Osteocyte (in vitro differentiated cells): ENCODE data around the gene TFR2. TPM values are rescaled to one million over a fixed set of nuclear protein-coding genes. Genes with fewer than 3 reads are reported as not detected.

Source experiments
- DNase-seq: peaks from one replicate; pipeline ENCODE4 v3.0.0; 2021; ENCODE audit warnings: mixed read lengths; ENCODE audit not compliant: unreplicated experiment; ENCODE audit errors: extremely low spot score
- H3K27ac Mint-ChIP-seq: one replicate; pipeline ENCODE4 v1.8.0; 2021; ENCODE audit warnings: mild to moderate bottlenecking, mixed read lengths; ENCODE audit not compliant: unreplicated experiment
- H3K27me3 Mint-ChIP-seq: one replicate; pipeline ENCODE4 v1.8.0; 2021; ENCODE audit warnings: mixed read lengths; ENCODE audit not compliant: unreplicated experiment
- H3K36me3 Mint-ChIP-seq: one replicate; pipeline ENCODE4 v1.8.0; 2021; ENCODE audit warnings: mixed read lengths; ENCODE audit not compliant: unreplicated experiment
- H3K4me1 Mint-ChIP-seq: one replicate; pipeline ENCODE4 v1.8.0; 2021; ENCODE audit warnings: mixed read lengths; ENCODE audit not compliant: unreplicated experiment
- H3K4me3 Mint-ChIP-seq: one replicate; pipeline ENCODE4 v1.8.0; 2021; ENCODE audit warnings: mild to moderate bottlenecking, moderate library complexity, mixed read lengths; ENCODE audit not compliant: unreplicated experiment
- H3K9me3 Mint-ChIP-seq: one replicate; pipeline ENCODE4 v1.8.0; 2021; ENCODE audit warnings: mixed read lengths; ENCODE audit not compliant: unreplicated experiment
- CTCF ChIP-seq: fragments of 200-600 bp; sonication (generic); IDR thresholded peaks from 2 replicates; pipeline ENCODE4 v1.5.0; 2021; ENCODE audit warnings: antibody characterized with exemption, mild to moderate bottlenecking, moderate library complexity
- total RNA-seq: library from RNA; stranded (reverse); gene quantifications from 2 replicates; pipeline ENCODE4 v1.2.1, GENCODE V29; 2021

The TFR2 gene
- total RNA-seq, 1 donor from 2014 or later, result 0.19 TPM

DNA sequence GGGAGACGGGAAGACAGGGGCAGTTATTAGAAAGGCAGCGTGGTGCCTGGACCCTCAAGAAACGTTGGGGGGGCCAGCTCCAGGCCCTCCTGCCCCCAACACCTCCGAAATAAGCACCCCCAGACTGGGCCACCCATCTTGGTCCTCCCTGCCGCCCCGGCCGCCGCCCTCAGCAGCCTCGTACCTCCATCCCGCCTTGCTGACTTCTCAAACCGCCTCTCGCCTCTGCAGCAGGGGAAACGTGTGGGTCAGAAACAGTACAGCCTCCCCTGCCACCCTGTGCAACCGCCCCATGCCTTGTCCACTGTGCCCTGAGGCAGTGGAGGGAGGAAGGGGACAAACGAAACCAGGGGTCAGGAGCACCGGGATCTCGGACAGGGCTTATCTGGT is 45.5 kb upstream of the TFR2 start:
- Mint-ChIP-seq H3K27ac (no peak overlapping the region), H3K36me3 (peaks cover 19% of the 10 kb centered on the region), H3K9me3 (no peaks in the 10 kb centered on the region), H3K4me3 (no peak overlapping the region), H3K27me3 (no peaks in the 10 kb centered on the region), H3K4me1 (peaks cover 15% of the 10 kb centered on the region)
- DNase-seq, result no peak
- no peak for TF ChIP-seq CTCF

DNA sequence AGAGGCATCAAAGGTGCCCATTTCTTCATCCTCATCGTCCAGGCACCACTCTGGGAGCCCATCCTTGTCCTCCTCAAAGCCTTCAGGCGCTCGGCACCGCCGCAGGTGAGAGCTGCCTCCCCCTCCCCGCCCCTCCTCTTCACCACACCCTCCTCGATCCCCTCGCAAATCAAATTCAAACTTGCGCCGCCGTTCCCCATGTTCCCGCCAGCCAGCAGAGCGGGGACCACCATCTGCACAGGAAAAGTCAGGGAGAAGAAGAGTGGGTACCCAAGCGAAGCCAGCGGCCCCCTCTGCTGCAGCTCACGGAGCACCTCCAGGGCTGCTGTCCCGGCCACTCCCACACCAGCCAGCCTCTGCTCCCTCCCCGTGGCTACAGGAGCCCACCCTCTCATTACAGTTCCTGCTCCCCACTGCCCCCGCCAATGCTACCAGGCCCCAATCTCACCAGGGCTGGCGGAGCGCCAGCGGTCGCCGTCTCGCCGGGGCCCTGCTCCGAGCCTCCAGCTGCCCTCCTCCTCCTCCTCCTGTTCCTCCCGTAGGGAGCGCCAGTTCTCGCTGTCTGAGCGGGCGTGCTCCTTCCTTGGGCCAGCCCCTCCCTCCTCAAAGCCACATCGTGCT is 45.0 kb upstream of the TFR2 start:
- TF ChIP-seq CTCF, result no peak
- Mint-ChIP-seq H3K27ac (no peak overlapping the region), H3K36me3 (peaks cover 21% of the 10 kb centered on the region), H3K4me3 (no peak overlapping the region), H3K9me3 (no peaks in the 10 kb centered on the region), H3K27me3 (no peaks in the 10 kb centered on the region), H3K4me1 (peaks cover 10% of the 10 kb centered on the region)
- no peak for DNase-seq

DNA sequence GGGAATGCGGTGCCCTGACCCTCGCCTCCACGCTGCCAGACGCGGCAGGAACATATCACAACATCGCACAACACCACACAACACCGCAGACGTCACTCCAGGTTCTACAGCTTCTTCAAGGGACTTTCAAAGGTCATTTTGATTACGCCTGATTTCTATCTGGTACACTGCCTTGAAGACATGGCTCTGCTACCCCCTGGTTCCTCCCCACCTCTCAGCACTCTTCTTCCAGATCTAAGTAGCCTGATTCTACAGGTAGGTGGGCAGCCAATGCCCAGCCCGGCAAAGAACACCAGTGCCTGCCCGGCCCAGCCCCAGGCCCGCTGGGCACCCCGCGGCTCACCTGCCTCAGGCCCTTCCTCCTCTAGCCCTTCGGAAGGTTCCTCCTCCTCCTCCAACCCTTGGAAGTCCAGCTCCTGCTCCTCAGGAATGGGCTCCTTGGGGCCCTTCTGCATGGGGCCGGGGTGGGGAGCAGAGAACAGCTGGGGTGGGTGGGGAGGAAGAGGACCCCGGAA is 44.3 kb upstream of the TFR2 start:
- Mint-ChIP-seq H3K9me3 (no peaks in the 10 kb centered on the region), H3K36me3 (peaks cover 21% of the 10 kb centered on the region), H3K27ac (no peak overlapping the region), H3K27me3 (no peaks in the 10 kb centered on the region), H3K4me3 (no peak overlapping the region), H3K4me1 (peaks cover 8% of the 10 kb centered on the region)
- DNase-seq, result no peak
- TF ChIP-seq CTCF, result no peak

DNA sequence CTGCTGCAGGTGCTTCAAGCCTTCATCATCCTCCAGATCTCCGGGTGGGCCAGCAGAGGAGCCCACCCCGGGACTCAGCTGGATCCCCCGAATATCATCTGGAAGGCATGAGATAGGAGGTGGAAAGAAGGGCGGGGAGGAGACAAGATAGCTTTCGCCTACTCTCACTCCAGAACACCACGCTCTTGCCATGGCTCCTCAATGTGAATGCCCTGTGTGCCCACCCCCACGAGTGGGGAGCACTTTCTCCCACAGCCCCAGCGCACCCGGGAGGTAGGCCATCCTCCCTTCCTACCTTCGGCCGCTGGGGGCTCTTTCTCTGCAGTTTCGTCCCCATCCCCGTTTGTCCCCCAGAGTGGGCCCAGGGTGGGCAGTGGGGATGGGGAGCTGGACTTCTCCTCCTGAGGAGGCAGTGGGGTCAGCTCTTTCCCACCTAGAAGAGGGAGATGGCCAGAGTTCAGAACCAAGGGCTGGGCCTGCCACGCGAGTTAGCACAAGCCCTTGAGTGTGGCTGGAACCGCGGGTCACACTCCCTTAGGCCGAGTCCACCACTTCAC is 43.8 kb upstream of the TFR2 start:
- Mint-ChIP-seq H3K4me1 (peaks cover 11% of the 10 kb centered on the region), H3K9me3 (no peaks in the 10 kb centered on the region), H3K27me3 (no peaks in the 10 kb centered on the region), H3K4me3 (no peak overlapping the region), H3K36me3 (peaks cover 21% of the 10 kb centered on the region), H3K27ac (no peak overlapping the region)
- no peak for TF ChIP-seq CTCF
- DNase-seq, result no peak

- Mint-ChIP-seq H3K27ac (no peak overlapping the region), H3K4me1 (peaks cover 12% of the 10 kb centered on the region)
- no peak for DNase-seq
Observed at GRCh38 chr7:100684534-100685042, 43.2 kb upstream of the TFR2 start.

More at GRCh38 chr7:100684534-100685042, 43.2 kb upstream of the TFR2 start:
- Mint-ChIP-seq H3K9me3 (no peaks in the 10 kb centered on the region), H3K36me3 (peaks cover 23% of the 10 kb centered on the region), H3K27me3 (no peaks in the 10 kb centered on the region), H3K4me3 (no peak overlapping the region)
- no peak for TF ChIP-seq CTCF
